H1 (cell line): Measurements from ENCODE around the gene TGFBR2. TPM values are rescaled to one million over a fixed set of nuclear protein-coding genes. Genes with fewer than 3 reads are reported as not detected.

Source experiments
- CTCF ChIA-PET: fragments of 300-600 bp; sonication (Branson Sonifier 250); formaldehyde crosslinking; loops from one replicate; lab custom pipeline; 2021; ENCODE audit not compliant: partially characterized antibody; lab: Charles Lee
- POLR2A ChIA-PET: fragments of 300-600 bp; sonication (Branson Sonifier 250); formaldehyde crosslinking; loops from one replicate; lab custom pipeline; 2021; ENCODE audit warnings: inconsistent platforms; ENCODE audit not compliant: partially characterized antibody; lab: Charles Lee
- DNase-seq, 2 experiments: peaks; one replicate each; pipeline versions ENCODE4 v3.0.0 to v3.0.0-alpha.2; 2010 to 2022; ENCODE audit warnings: low spot score in 2 of 2, low read depth in 1 of 2, mixed read lengths in 1 of 2
- FAIRE-seq: peaks from 2 replicates; lab custom pipeline; 2011; peaks lifted over from hg19 to GRCh38; lab: Jason Lieb, UNC
- H2AFZ ChIP-seq: 2 replicates; pipeline ENCODE4 v1.8.1; 2012; ENCODE audit warnings: low read length, inconsistent platforms
- H2AK5ac ChIP-seq: 2 replicates; pipeline ENCODE4 v1.6.1; 2013; ENCODE audit warnings: low read depth, low read length
- H2BK120ac ChIP-seq: replicated peaks from 2 replicates; pipeline ENCODE3; 2013; ENCODE audit warnings: low read depth, low read length, inconsistent platforms
- H2BK12ac ChIP-seq: 2 replicates; pipeline ENCODE4 v1.6.1; 2013; ENCODE audit warnings: low read depth, low read length
- H2BK15ac ChIP-seq: 2 replicates; pipeline ENCODE4 v1.6.1; 2013; ENCODE audit warnings: low read length
- H2BK20ac ChIP-seq: 2 replicates; pipeline ENCODE4 v1.6.1; 2013; ENCODE audit warnings: low read length
- H2BK5ac ChIP-seq: 2 replicates; pipeline ENCODE4 v1.6.1; 2013; ENCODE audit warnings: low read depth, low read length
- H3K14ac ChIP-seq: 2 replicates; pipeline ENCODE4 v1.6.1; 2013; ENCODE audit warnings: inconsistent platforms; ENCODE audit not compliant: insufficient read length
- H3K18ac ChIP-seq: 2 replicates; pipeline ENCODE4 v1.6.1; 2013; ENCODE audit warnings: low read length; ENCODE audit errors: extremely low read depth
- H3K23ac ChIP-seq: 2 replicates; pipeline ENCODE4 v1.6.1; 2013; ENCODE audit warnings: inconsistent platforms; ENCODE audit not compliant: insufficient read length
- H3K23me2 ChIP-seq: 2 replicates; pipeline ENCODE4 v1.6.1; 2013; ENCODE audit warnings: low read depth, low read length
- H3K27ac ChIP-seq: 2 replicates; pipeline ENCODE4 v1.6.1; 2011; ENCODE audit warnings: low read depth, low read length, inconsistent platforms
- H3K27me3 ChIP-seq, 4 experiments: replicated peaks in 1 of 4; 1 replicate in 1 of 4; 2 replicates in 3 of 4; pipeline versions ENCODE4 v1.6.1 to v1.8.1; 2011 to 2013; ENCODE audit warnings: low read length in 3 of 4, mild to moderate bottlenecking in 3 of 4, inconsistent platforms in 2 of 4, mixed read lengths in 2 of 4, moderate library complexity in 1 of 4; ENCODE audit not compliant: control insufficient read depth in 3 of 4, insufficient read depth in 3 of 4; ENCODE audit errors: extremely low read depth in 1 of 4
- H3K36me3 ChIP-seq, 4 experiments: 2 replicates each; pipeline versions ENCODE4 v1.6.1 to v1.8.1; 2011 to 2013; ENCODE audit warnings: mild to moderate bottlenecking in 4 of 4, low read length in 3 of 4, moderate library complexity in 2 of 4, control low read depth in 1 of 4, inconsistent platforms in 1 of 4; ENCODE audit not compliant: insufficient read depth in 4 of 4, control insufficient read depth in 2 of 4
- H3K4ac ChIP-seq: replicated peaks from 2 replicates; pipeline ENCODE3; 2013; ENCODE audit warnings: low read length, low read depth, mixed read lengths, inconsistent platforms; ENCODE audit not compliant: insufficient read length
- H3K4me1 ChIP-seq, 4 experiments: replicated peaks in 1 of 4; 1 replicate in 1 of 4; 2 replicates in 3 of 4; pipeline versions ENCODE4 v1.6.1 to v1.8.1; 2011 to 2013; ENCODE audit warnings: low read length in 3 of 4, inconsistent platforms in 2 of 4, mixed read lengths in 1 of 4; ENCODE audit not compliant: insufficient read depth in 4 of 4, control insufficient read depth in 3 of 4
- H3K4me2 ChIP-seq, 2 experiments: 2 replicates each; pipeline versions ENCODE4 v1.6.1 to v1.8.1; 2011 to 2013; ENCODE audit warnings: low read depth in 2 of 2, low read length in 2 of 2, control low read depth in 1 of 2, inconsistent platforms in 1 of 2, mild to moderate bottlenecking in 1 of 2; ENCODE audit not compliant: insufficient read depth in 1 of 2
- H3K4me3 ChIP-seq, 4 experiments: fragments of 200-600, 300-600 bp in 1 of 4; sonication (generic), shearing (Covaris generic), sonication (Bioruptor Twin) in 1 of 4; 2 replicates each; pipeline versions ENCODE4 v1.5.1 to v1.8.1; 2011 to 2016; ENCODE audit warnings: low read length in 4 of 4, low read depth in 3 of 4, control low read depth in 2 of 4, inconsistent platforms in 2 of 4, mild to moderate bottlenecking in 2 of 4, mixed read lengths in 1 of 4, moderate library complexity in 1 of 4; ENCODE audit not compliant: insufficient read depth in 2 of 4; ENCODE audit errors: extremely low read depth in 1 of 4
- H3K56ac ChIP-seq: replicated peaks from 2 replicates; pipeline ENCODE3; 2013; ENCODE audit warnings: low read depth, mild to moderate bottlenecking, mixed read lengths, low read length, inconsistent platforms; ENCODE audit not compliant: insufficient read length
- H3K79me1 ChIP-seq: 2 replicates; pipeline ENCODE4 v1.6.1; 2013; ENCODE audit warnings: low read depth, low read length, control low read depth
- H3K79me2 ChIP-seq, 2 experiments: 2 replicates each; pipeline versions ENCODE4 v1.6.1 to v1.8.1; 2012 to 2013; ENCODE audit warnings: low read length in 2 of 2, mild to moderate bottlenecking in 2 of 2, inconsistent platforms in 1 of 2; ENCODE audit not compliant: insufficient read depth in 2 of 2, control insufficient read depth in 1 of 2
- H3K9ac ChIP-seq, 4 experiments: replicated peaks in 1 of 4; 1 replicate in 1 of 4; 2 replicates in 3 of 4; pipeline versions ENCODE4 v1.6.1 to v1.8.1; 2011 to 2013; ENCODE audit warnings: low read depth in 3 of 4, low read length in 3 of 4, control low read depth in 2 of 4, mild to moderate bottlenecking in 2 of 4, moderate library complexity in 2 of 4, inconsistent platforms in 1 of 4; ENCODE audit errors: extremely low read depth in 1 of 4
- H3K9me3 ChIP-seq, 2 experiments: 2 replicates each; pipeline versions ENCODE4 v1.6.1 to v1.8.1; 2012 to 2013; ENCODE audit warnings: mild to moderate bottlenecking in 2 of 2, moderate library complexity in 2 of 2, control low read depth in 1 of 2, inconsistent platforms in 1 of 2, low read depth in 1 of 2, low read length in 1 of 2, mixed read lengths in 1 of 2; ENCODE audit not compliant: insufficient read depth in 2 of 2
- H4K20me1 ChIP-seq, 2 experiments: replicated peaks in 1 of 2; 2 replicates each; pipeline versions ENCODE3 to v1.8.1; 2011 to 2013; ENCODE audit warnings: inconsistent platforms in 2 of 2, low read length in 2 of 2, mild to moderate bottlenecking in 1 of 2; ENCODE audit not compliant: insufficient read depth in 2 of 2, control insufficient read depth in 1 of 2
- H4K5ac ChIP-seq: 2 replicates; pipeline ENCODE4 v1.6.1; 2013; ENCODE audit warnings: low read length, low read depth, mixed read lengths, inconsistent platforms; ENCODE audit not compliant: insufficient read length
- H4K8ac ChIP-seq: 2 replicates; pipeline ENCODE4 v1.8.0; 2013; ENCODE audit warnings: mild to moderate bottlenecking, moderate library complexity, low read length, inconsistent platforms; ENCODE audit not compliant: insufficient read depth; ENCODE audit errors: extremely low read depth
- H4K91ac ChIP-seq: replicated peaks from 2 replicates; pipeline ENCODE3; 2013; ENCODE audit warnings: low read length, mixed read lengths, inconsistent platforms; ENCODE audit not compliant: insufficient read length
- CBX8 ChIP-seq: fragments of 300-800, 300-1000 bp; sonication (generic); IDR thresholded peaks from 2 replicates; pipeline ENCODE4 v1.7.1; 2016; ENCODE audit warnings: low read depth, low read length, borderline replicate concordance
- CEBPB ChIP-seq: IDR thresholded peaks from 2 replicates; pipeline ENCODE4 v1.6.1; 2012; ENCODE audit warnings: low read depth, low read length
- CTBP2 ChIP-seq: IDR thresholded peaks from 2 replicates; pipeline ENCODE4 v1.7.0; 2011; ENCODE audit warnings: borderline replicate concordance, mild to moderate bottlenecking, moderate library complexity, mixed read lengths, low read length; ENCODE audit not compliant: insufficient read depth, insufficient read length
- EP300 ChIP-seq, 2 experiments: IDR thresholded peaks; 1 replicate in 1 of 2; 2 replicates in 1 of 2; pipeline ENCODE4 v1.6.1; 2011 to 2012; ENCODE audit warnings: low read depth in 2 of 2, low read length in 2 of 2, mild to moderate bottlenecking in 2 of 2, borderline replicate concordance in 1 of 2, inconsistent platforms in 1 of 2, moderate library complexity in 1 of 2
- EZH2 ChIP-seq: fragments of 200-600 bp; sonication (generic); IDR thresholded peaks from 2 replicates; pipeline ENCODE4 v1.7.1; 2012; ENCODE audit warnings: low read depth, mild to moderate bottlenecking, moderate library complexity, low read length, inconsistent platforms; ENCODE audit not compliant: severe bottlenecking
- HDAC6 ChIP-seq: IDR thresholded peaks from one replicate; pipeline ENCODE4 v1.7.1; 2012; ENCODE audit warnings: low read depth, mild to moderate bottlenecking, inconsistent platforms, low read length, moderate library complexity
- NRF1 ChIP-seq: IDR thresholded peaks from 2 replicates; pipeline ENCODE4 v1.6.1; 2011; ENCODE audit warnings: mild to moderate bottlenecking, low read depth, low read length, improper control_type of control experiment
- PHF8 ChIP-seq: fragments of 200-600 bp; sonication (generic); conservative IDR thresholded peaks from 2 replicates; pipeline ENCODE4 v1.7.1; 2012; ENCODE audit warnings: low read depth, mild to moderate bottlenecking, inconsistent platforms, low read length, moderate library complexity
- POLR2A ChIP-seq, 2 experiments: IDR thresholded peaks; 1 replicate in 1 of 2; 2 replicates in 1 of 2; pipeline ENCODE4 v1.6.1; 2011; ENCODE audit warnings: low read depth in 2 of 2, low read length in 2 of 2, mild to moderate bottlenecking in 2 of 2; ENCODE audit errors: control extremely low read depth in 1 of 2
- SRF ChIP-seq: IDR thresholded peaks from 2 replicates; pipeline ENCODE4 v1.6.1; 2011; ENCODE audit warnings: mild to moderate bottlenecking, low read depth, low read length, moderate library complexity
- SUZ12 ChIP-seq: fragments of 200-600 bp; sonication (generic); IDR thresholded peaks from 2 replicates; pipeline ENCODE4 v1.6.1; 2012; ENCODE audit warnings: mild to moderate bottlenecking, inconsistent platforms, low read length, moderate library complexity, mixed read lengths
- TAF1 ChIP-seq: IDR thresholded peaks from 2 replicates; pipeline ENCODE4 v1.6.1; 2011; ENCODE audit warnings: mild to moderate bottlenecking, low read depth, low read length
- TAF7 ChIP-seq: optimal IDR thresholded peaks from 2 replicates; pipeline ENCODE3; 2011; ENCODE audit warnings: low read depth, mild to moderate bottlenecking, inconsistent platforms, low read length, moderate library complexity, borderline replicate concordance
- WGBS, 2 experiments: shearing (Covaris generic) in 1 of 2; methylation state at CpG; one replicate each; pipeline versions ENCODE4 v1.1.6 to v1.1.7; 2013 to 2015; ENCODE audit warnings: low lambda C conversion rate in 2 of 2, mixed read lengths in 2 of 2, inconsistent platforms in 1 of 2, low coverage in 1 of 2, missing lambda C conversion rate in 1 of 2; ENCODE audit not compliant: insufficient replicate concordance in 2 of 2, insufficient coverage in 1 of 2, insufficient read length in 1 of 2; ENCODE audit errors: extremely low coverage in 1 of 2, missing lambda C conversion rate in 1 of 2; 5-methylcytosine and 5-hydroxymethylcytosine counted together
- polyA plus RNA-seq, 7 experiments: library from polyadenylated mRNA; depleted of rRNA in 3 of 7; stranded (reverse) in 5 of 7; unstranded in 2 of 7; fragments of >200 nt in 5 of 7; fragments of 200-250 nt in 2 of 7; gene quantifications; 1 replicate in 5 of 7; 2 replicates in 1 of 7; 4 replicates in 1 of 7; pipeline versions ENCODE4 v1.2.1 to v1.2.3, GENCODE V29; 2011 to 2013; ENCODE audit warnings: missing spikeins in 2 of 7, mixed read lengths in 2 of 7
- total RNA-seq: library from RNA; stranded (reverse); fragmentation: NEBNext Ultra II Directional; extraction: Animal tissue kit (Norgen Biotek cat#: 25700); gene quantifications from 2 replicates; pipeline ENCODE4 v1.2.1, GENCODE V29; 2021

TGFBR2 gene
- total and polyA plus RNA-seq, 2 of the 8 experiments (the other 6 are each of a cell fraction or from before 2014, with no cell fraction given), result 4.2 to 7.4 TPM

DNA sequence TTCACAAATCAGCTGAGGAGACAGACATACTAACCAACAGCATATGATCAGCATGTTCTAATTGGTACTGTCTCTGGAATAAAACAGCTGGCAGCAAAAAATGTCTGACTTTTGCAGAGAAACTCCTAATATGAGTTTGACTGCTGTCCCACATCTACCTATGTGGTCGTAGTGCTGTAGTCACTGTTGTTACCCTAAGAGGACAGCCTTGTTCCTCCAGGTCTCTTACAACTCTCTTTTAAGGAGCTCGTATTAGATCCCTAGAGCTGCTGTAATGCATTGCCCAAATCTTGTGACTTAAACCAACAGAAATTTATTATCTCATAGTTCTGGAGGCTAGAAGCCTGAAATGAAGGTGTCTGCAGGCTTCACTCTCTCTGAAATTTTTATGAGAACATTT lies 92.1 kb downstream of the TGFBR2 start:
- DNase-seq, result no peak
- Histone ChIP-seq H3K56ac (no peak overlapping the region), H2BK20ac (no peak overlapping the region), H2BK15ac (no peak overlapping the region), H3K9ac (no peak overlapping the region), H2BK5ac (no peak overlapping the region), H3K27ac (no peak overlapping the region), H3K23ac (no peak overlapping the region), H3K4me3 (no peak overlapping the region), H3K36me3 (peaks cover 0 to 9% (median 4%) of the 10 kb centered on the region in 4 experiments; a peak in 2 of 8 replicates), H3K9me3 (peaks cover 13 to 18% of the 10 kb centered on the region in 2 experiments), H3K4me2 (no peak overlapping the region), H2BK12ac (no peak overlapping the region), H4K20me1 (no peaks in the 10 kb centered on the region), H4K91ac (no peak overlapping the region), H2AFZ (no peak overlapping the region), H2BK120ac (no peak overlapping the region), H2AK5ac (no peak overlapping the region), H3K4ac (no peak overlapping the region), H3K18ac (no peak overlapping the region), H3K27me3 (no peaks in the 10 kb centered on the region), H3K79me2 (no peaks in the 10 kb centered on the region), H3K79me1 (no peaks in the 10 kb centered on the region), H3K14ac (no peak overlapping the region), H4K8ac (no peak overlapping the region), H3K4me1 (peaks cover 0 to 13% (median 5%) of the 10 kb centered on the region in 4 experiments; a peak in 5 of 7 replicates), H4K5ac (no peak overlapping the region), H3K23me2 (no peaks in the 10 kb centered on the region; the same call in 1 of the 2 replicates)
- CTCF ChIA-PET, result interaction anchor here (0.6 to 1.9 kb wide), 3 partner anchors 53 to 500 kb away, joined by 3 to 6 read pairs (median 3); no protein-coding TSS in a partner anchor
- POLR2A ChIA-PET, result interaction anchor here (0.6 kb wide), 1 partner anchor 364 kb away, joined by 3 read pairs; no protein-coding TSS in a partner anchor
- TF ChIP-seq SUZ12 (no peak), CBX8 (no peak), EP300 (IDR thresholded peaks at IDR 0.05; ENCODE audit: borderline replicate concordance in 1 of 2, low read depth in 2 of 2, low read length in 2 of 2) (no peak), SRF (no peak), PHF8 (no peak), EZH2 (no peak), TAF1 (no peak), HDAC6 (no peak), POLR2A (IDR thresholded peaks at IDR 0.05; ENCODE audit: control extremely low read depth in 1 of 2, low read depth in 2 of 2, low read length in 2 of 2) (no peak), NRF1 (no peak), CTBP2 (no peak), CEBPB (no peak), TAF7 (no peak)
- FAIRE-seq, result no peak
- 93% methylated on average over 2 of the region's 2 CpGs; no CpG with 5 or more reads in 1 of the 2 experiments for WGBS, 2 experiments
